ENCODE data around the gene STARD7.

Gene STARD7

DNA sequence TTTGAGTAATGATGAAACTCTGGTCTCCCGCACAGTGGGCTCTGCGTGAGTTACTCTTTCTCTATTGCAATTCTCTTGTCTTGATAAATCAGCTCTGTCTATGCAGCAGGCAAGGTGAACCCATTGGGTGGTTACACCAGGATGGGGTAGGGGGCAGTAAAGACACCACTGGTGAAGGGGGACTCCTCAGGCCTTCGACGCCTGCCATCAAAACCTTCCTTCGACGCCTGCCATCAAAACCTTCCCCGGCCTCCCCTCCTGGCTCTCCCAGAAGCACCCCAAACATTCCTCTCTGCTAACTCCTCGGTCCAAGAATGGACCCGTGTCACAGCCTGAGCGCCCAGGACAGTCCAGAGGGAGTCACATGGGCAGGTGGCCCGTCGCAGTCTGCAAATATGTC is 4.8 kb upstream of the STARD7 start:
- Histone ChIP-seq H3K36me3 (ENCODE audit: control insufficient read depth in 2 of 2, insufficient read depth in 2 of 2, low read length in 2 of 2) (no peaks in the 10 kb centered on the region), H3K27ac (ENCODE audit: low read depth in 2 of 2, low read length in 2 of 2) (no peak overlapping the region)

DNA sequence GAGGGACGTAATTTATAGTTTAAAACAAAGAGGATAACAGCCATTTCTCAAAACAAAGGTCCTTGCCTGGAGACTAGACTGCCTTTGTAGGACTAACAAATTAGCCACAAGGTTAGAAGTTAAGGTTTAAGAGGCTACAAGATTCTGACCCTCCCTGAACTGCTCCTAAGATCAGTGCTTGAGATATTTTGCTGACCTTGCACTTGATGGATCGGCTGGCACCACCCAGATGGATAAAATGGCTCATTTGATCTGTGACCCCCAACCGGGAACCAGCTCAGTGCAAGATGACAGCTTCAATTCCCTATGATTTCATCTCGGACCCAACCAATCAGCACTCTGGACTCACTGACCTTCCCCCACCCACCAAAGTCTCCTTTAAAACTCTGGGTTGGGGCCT is 3.7 kb upstream of the STARD7 start:
- no peak overlapping the region for H3K4me3 ChIP-seq (ENCODE audit: low read length in 2 of 2)
- H3K4me1 ChIP-seq (ENCODE audit: control insufficient read depth in 2 of 2, insufficient read depth in 2 of 2, low read length in 2 of 2) = peaks cover 9 to 10% of the 10 kb centered on the region in 2 donors
- no peaks in the 10 kb centered on the region for H3K9me3 ChIP-seq (ENCODE audit: control insufficient read depth in 2 of 2, low read length in 2 of 2)
- no peaks in the 10 kb centered on the region for H3K36me3 ChIP-seq (ENCODE audit: control insufficient read depth in 2 of 2, insufficient read depth in 2 of 2, low read length in 2 of 2)
- H3K27me3 ChIP-seq (ENCODE audit: control insufficient read depth in 2 of 2, insufficient read depth in 2 of 2, low read length in 2 of 2) = no peaks in the 10 kb centered on the region
- no peak overlapping the region for H3K27ac ChIP-seq (ENCODE audit: low read depth in 2 of 2, low read length in 2 of 2)
- H3K9ac ChIP-seq (ENCODE audit: low read depth in 1 of 2, low read length in 2 of 2) = no peak overlapping the region

More for the DNA sequence above, 4.8 kb upstream of the STARD7 start:
- no peaks in the 10 kb centered on the region for H3K9me3 ChIP-seq (ENCODE audit: control insufficient read depth in 2 of 2, low read length in 2 of 2)
- no peaks in the 10 kb centered on the region for H3K27me3 ChIP-seq (ENCODE audit: control insufficient read depth in 2 of 2, insufficient read depth in 2 of 2, low read length in 2 of 2)
- H3K4me3 ChIP-seq (ENCODE audit: low read length in 2 of 2) = no peak overlapping the region
- H3K9ac ChIP-seq (ENCODE audit: low read depth in 1 of 2, low read length in 2 of 2) = no peak overlapping the region
- peaks cover 8 to 10% of the 10 kb centered on the region in 2 donors for H3K4me1 ChIP-seq (ENCODE audit: control insufficient read depth in 2 of 2, insufficient read depth in 2 of 2, low read length in 2 of 2)

DNA sequence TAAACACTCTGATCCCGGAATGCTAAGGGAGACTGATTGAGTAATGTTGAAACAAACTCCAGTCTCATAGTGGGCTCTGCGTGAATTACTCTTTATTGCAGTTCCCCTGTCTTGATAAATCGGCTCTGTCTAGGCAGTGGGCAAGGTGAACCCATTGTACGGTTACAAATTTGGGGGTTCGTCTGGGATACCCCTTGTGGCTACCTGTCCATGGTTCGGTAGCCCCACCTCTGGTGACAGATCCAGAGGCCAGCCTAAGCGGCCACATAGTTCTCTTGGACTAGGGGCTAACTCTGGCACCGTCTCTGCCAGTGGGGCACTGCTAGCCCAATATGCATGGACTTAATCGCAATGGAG is 1.1 kb upstream of the STARD7 start:
- no peaks in the 10 kb centered on the region for H3K27me3 ChIP-seq (ENCODE audit: control insufficient read depth in 2 of 2, insufficient read depth in 2 of 2, low read length in 2 of 2)
- H3K4me1 ChIP-seq (ENCODE audit: control insufficient read depth in 2 of 2, insufficient read depth in 2 of 2, low read length in 2 of 2) = peaks cover 23 to 30% of the 10 kb centered on the region in 2 donors
- peak overlapping the region in 1 of 2 donors; percentile 8 for H3K9ac ChIP-seq (ENCODE audit: low read depth in 1 of 2, low read length in 2 of 2)
- H3K36me3 ChIP-seq (ENCODE audit: control insufficient read depth in 2 of 2, insufficient read depth in 2 of 2, low read length in 2 of 2) = no peaks in the 10 kb centered on the region
- H3K9me3 ChIP-seq (ENCODE audit: control insufficient read depth in 2 of 2, low read length in 2 of 2) = no peaks in the 10 kb centered on the region
- H3K27ac ChIP-seq (ENCODE audit: low read depth in 2 of 2, low read length in 2 of 2) = no peak overlapping the region
- peak overlapping the region; percentile 89 to 97 for H3K4me3 ChIP-seq (ENCODE audit: low read length in 2 of 2)

DNA sequence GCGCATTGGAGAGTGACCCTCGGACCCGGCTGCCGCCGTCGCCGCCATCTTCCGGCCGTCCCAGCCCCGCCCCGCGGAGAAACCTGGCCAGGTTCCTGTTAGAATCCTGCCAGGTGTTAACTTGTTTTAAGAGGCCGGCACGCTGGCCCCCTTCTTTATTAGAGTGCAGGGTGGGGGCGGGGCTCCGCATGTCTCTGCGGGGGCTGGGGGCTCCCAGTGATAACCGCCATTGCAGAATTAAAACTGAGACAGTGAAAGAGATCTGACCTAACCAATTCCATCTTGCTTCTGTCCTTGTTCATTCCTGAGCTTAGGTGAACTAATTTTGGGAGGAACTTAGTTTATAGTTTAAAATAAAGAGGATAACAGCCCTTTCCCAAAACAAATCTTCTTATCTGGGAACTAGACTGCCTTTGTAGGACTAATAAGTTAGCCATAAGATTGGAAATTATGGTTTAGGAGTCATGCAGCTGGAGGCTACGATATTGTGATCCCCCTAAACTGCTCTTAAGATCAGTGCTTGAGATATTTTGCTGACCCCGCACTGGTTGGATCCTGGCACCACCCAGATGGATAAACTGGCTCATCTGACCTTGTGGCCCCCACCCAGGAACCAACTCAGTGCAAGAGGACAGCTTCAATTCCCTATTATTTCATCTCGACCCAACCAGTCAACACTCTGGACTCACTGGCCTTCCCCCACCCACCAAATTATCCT is 543 bp upstream of the STARD7 start:
- no peaks in the 10 kb centered on the region for H3K36me3 ChIP-seq (ENCODE audit: control insufficient read depth in 2 of 2, insufficient read depth in 2 of 2, low read length in 2 of 2)
- H3K27ac ChIP-seq (ENCODE audit: low read depth in 2 of 2, low read length in 2 of 2) = peak overlapping the region; percentile 96
- no peaks in the 10 kb centered on the region for H3K27me3 ChIP-seq (ENCODE audit: control insufficient read depth in 2 of 2, insufficient read depth in 2 of 2, low read length in 2 of 2)
- peak overlapping the region; percentile 89 to 97 for H3K4me3 ChIP-seq (ENCODE audit: low read length in 2 of 2)
- peak overlapping the region; percentile 74 to 98 for H3K9ac ChIP-seq (ENCODE audit: low read depth in 1 of 2, low read length in 2 of 2)
- no peaks in the 10 kb centered on the region for H3K9me3 ChIP-seq (ENCODE audit: control insufficient read depth in 2 of 2, low read length in 2 of 2)
- H3K4me1 ChIP-seq (ENCODE audit: control insufficient read depth in 2 of 2, insufficient read depth in 2 of 2, low read length in 2 of 2) = peaks cover 23 to 30% of the 10 kb centered on the region in 2 donors

GRCh38 chr2:96207774-96208142 is 869 bp downstream of the STARD7 start:
- no peaks in the 10 kb centered on the region for H3K27me3 ChIP-seq (ENCODE audit: control insufficient read depth in 2 of 2, insufficient read depth in 2 of 2, low read length in 2 of 2)
- H3K36me3 ChIP-seq (ENCODE audit: control insufficient read depth in 2 of 2, insufficient read depth in 2 of 2, low read length in 2 of 2) = no peaks in the 10 kb centered on the region
- no peaks in the 10 kb centered on the region for H3K9me3 ChIP-seq (ENCODE audit: control insufficient read depth in 2 of 2, low read length in 2 of 2)
- peaks cover 28 to 41% of the 10 kb centered on the region in 2 donors for H3K4me1 ChIP-seq (ENCODE audit: control insufficient read depth in 2 of 2, insufficient read depth in 2 of 2, low read length in 2 of 2)
- H3K9ac ChIP-seq (ENCODE audit: low read depth in 1 of 2, low read length in 2 of 2) = peak overlapping the region; percentile 83 to 98
- peak overlapping the region; percentile 89 to 97 for H3K4me3 ChIP-seq (ENCODE audit: low read length in 2 of 2)
- peak overlapping the region; percentile 96 for H3K27ac ChIP-seq (ENCODE audit: low read depth in 2 of 2, low read length in 2 of 2)

DNA sequence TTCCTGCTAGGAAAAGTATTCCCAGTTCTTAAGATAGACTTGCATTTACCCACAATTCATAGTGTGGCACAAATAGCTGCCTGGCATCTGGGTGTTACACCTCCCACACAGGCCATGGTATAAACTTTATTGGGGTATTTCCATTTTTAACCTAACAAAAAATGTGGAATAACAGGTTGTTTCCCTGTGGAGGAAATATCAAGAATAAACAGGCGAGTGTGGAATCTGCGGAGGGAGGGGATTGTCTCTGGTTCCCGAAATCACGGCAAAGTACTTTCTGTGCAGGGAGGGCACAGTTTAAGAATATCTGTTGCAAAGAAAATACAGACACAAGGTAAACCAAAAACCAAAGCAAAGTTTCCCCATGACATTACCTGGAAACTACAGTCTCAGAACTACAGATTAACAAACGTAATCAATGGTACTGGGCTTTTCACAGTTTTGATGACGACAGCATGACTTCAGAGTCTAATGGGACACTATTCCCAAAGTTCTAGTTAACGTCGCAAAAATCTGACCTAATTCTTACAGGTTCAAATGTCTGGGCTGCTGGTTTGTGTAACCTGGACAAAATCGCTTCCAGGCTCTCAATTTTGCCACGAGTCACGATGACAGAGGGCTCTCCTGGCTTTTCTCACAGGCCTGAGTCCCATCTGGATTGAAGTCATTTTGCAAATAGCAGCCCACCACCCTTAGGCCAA is 1.4 kb downstream of the STARD7 start:
- Histone ChIP-seq H3K4me1 (ENCODE audit: control insufficient read depth in 2 of 2, insufficient read depth in 2 of 2, low read length in 2 of 2) (peaks cover 28 to 41% of the 10 kb centered on the region in 2 donors), H3K27me3 (ENCODE audit: control insufficient read depth in 2 of 2, insufficient read depth in 2 of 2, low read length in 2 of 2) (no peaks in the 10 kb centered on the region), H3K4me3 (ENCODE audit: low read length in 2 of 2) (peak overlapping the region; percentile 89 to 97), H3K9ac (ENCODE audit: low read depth in 1 of 2, low read length in 2 of 2) (peak overlapping the region; percentile 83 to 98), H3K36me3 (ENCODE audit: control insufficient read depth in 2 of 2, insufficient read depth in 2 of 2, low read length in 2 of 2) (no peaks in the 10 kb centered on the region), H3K27ac (ENCODE audit: low read depth in 2 of 2, low read length in 2 of 2) (peak overlapping the region; percentile 96), H3K9me3 (ENCODE audit: control insufficient read depth in 2 of 2, low read length in 2 of 2) (no peaks in the 10 kb centered on the region)

DNA sequence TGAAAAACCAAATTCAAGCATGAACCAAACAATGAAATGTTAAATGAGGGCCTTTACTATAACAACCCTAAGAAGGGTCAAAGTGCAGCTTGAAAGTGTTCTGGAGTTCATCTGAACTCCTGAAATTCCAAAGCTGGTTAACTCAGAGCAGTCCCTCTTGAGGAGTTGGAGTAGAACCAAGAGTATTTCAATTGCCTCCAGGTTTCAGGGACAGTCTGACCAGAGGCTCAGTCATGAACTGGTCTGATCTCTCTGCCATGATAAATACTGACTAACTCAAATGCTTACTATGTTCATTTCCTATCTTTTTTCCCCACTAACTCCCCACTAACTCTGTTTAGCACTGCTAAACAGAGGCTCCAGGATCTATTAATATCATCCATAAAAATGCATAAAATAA is 2.7 kb downstream of the STARD7 start:
- Histone ChIP-seq H3K4me3 (ENCODE audit: low read length in 2 of 2) (peak overlapping the region; percentile 17 to 43), H3K27ac (ENCODE audit: low read depth in 2 of 2, low read length in 2 of 2) (no peak overlapping the region), H3K36me3 (ENCODE audit: control insufficient read depth in 2 of 2, insufficient read depth in 2 of 2, low read length in 2 of 2) (no peaks in the 10 kb centered on the region), H3K9ac (ENCODE audit: low read depth in 1 of 2, low read length in 2 of 2) (peak overlapping the region in 1 of 2 donors; percentile 44), H3K9me3 (ENCODE audit: control insufficient read depth in 2 of 2, low read length in 2 of 2) (no peaks in the 10 kb centered on the region), H3K27me3 (ENCODE audit: control insufficient read depth in 2 of 2, insufficient read depth in 2 of 2, low read length in 2 of 2) (no peaks in the 10 kb centered on the region), H3K4me1 (ENCODE audit: control insufficient read depth in 2 of 2, insufficient read depth in 2 of 2, low read length in 2 of 2) (peaks cover 31 to 41% of the 10 kb centered on the region in 2 donors)

DNA sequence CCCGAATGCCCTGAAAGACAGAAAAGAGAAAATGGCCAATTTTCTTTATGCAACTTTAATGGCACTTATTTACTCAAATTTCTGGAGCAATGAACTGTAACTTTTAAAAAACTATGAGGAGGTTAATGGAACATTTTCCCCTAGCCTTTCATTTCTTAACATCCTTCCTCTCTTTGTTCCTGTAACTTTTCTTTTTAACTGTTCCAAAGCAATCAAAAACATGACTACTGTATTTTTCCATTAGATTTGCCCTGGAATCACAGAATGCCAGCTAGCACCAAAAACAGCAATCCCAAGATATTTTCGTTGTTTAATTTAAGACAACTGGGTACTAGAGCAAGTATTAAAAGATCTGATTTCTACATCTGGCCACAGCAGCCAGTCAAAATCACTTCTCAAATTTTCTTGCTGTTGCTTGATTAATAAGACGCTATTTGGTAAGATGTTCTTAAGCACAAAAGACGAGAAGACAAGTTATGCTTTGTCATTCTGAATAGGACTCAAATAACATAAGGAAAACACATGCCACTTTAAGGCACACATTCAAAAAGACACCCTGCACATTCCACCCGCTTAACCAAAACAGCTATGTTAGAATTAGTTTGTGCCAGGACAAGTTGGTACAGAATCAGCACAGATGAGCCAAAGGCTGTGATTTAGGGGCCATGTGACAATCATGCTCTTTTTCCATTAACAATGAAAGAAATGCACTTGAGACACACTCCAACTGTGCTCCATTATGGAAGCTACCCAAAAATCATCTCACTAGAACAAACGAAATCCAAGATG is 3.6 kb downstream of the STARD7 start:
- Histone ChIP-seq H3K4me1 (ENCODE audit: control insufficient read depth in 2 of 2, insufficient read depth in 2 of 2, low read length in 2 of 2) (peaks cover 31 to 41% of the 10 kb centered on the region in 2 donors), H3K27ac (ENCODE audit: low read depth in 2 of 2, low read length in 2 of 2) (peak overlapping the region; percentile 7 to 48), H3K4me3 (ENCODE audit: low read length in 2 of 2) (peak overlapping the region in 1 of 2 donors; percentile 46), H3K36me3 (ENCODE audit: control insufficient read depth in 2 of 2, insufficient read depth in 2 of 2, low read length in 2 of 2) (no peaks in the 10 kb centered on the region), H3K27me3 (ENCODE audit: control insufficient read depth in 2 of 2, insufficient read depth in 2 of 2, low read length in 2 of 2) (no peaks in the 10 kb centered on the region), H3K9ac (ENCODE audit: low read depth in 1 of 2, low read length in 2 of 2) (no peak overlapping the region), H3K9me3 (ENCODE audit: control insufficient read depth in 2 of 2, low read length in 2 of 2) (no peaks in the 10 kb centered on the region)

- H3K4me1 ChIP-seq (ENCODE audit: control insufficient read depth in 2 of 2, insufficient read depth in 2 of 2, low read length in 2 of 2) = peaks cover 23 to 33% of the 10 kb centered on the region in 2 donors
These were observed 5.2 kb downstream of the STARD7 start for GRCh38 chr2:96203130-96204028.

More at GRCh38 chr2:96203130-96204028, 5.2 kb downstream of the STARD7 start:
- Histone ChIP-seq H3K36me3 (ENCODE audit: control insufficient read depth in 2 of 2, insufficient read depth in 2 of 2, low read length in 2 of 2) (no peaks in the 10 kb centered on the region), H3K9ac (ENCODE audit: low read depth in 1 of 2, low read length in 2 of 2) (peak overlapping the region in 1 of 2 donors; percentile 50), H3K27me3 (ENCODE audit: control insufficient read depth in 2 of 2, insufficient read depth in 2 of 2, low read length in 2 of 2) (no peaks in the 10 kb centered on the region), H3K4me3 (ENCODE audit: low read length in 2 of 2) (peak overlapping the region; percentile 17 to 42), H3K27ac (ENCODE audit: low read depth in 2 of 2, low read length in 2 of 2) (peak overlapping the region; percentile 57 to 62), H3K9me3 (ENCODE audit: control insufficient read depth in 2 of 2, low read length in 2 of 2) (no peaks in the 10 kb centered on the region)

Measured in mucosa of rectum (tissue), 2 donors.